PC-3 (cell line): Measurements from ENCODE around the gene FGFRL1. TPM values are rescaled to one million over a fixed set of nuclear protein-coding genes. Genes with fewer than 3 reads are reported as not detected.

Experiments used
- ATAC-seq: fragments of 200-7000 bp; cut with Tn5 transposase; 2 replicates; pipeline ENCODE4 v1.9.1; 2020; ENCODE audit warnings: mild to moderate bottlenecking, moderate library complexity
- BruUV-seq: library from RNA; stranded (reverse); fragments of 400-500 nt; replicated peaks from 2 replicates; lab custom pipeline; 2021; lab: Mats Ljungman, UMichigan
- CTCF ChIA-PET: fragments of 300-600 bp; sonication (Branson Sonifier 250); formaldehyde crosslinking; loops from one replicate; lab custom pipeline; 2022; ENCODE audit warnings: antibody characterized with exemption; lab: Charles Lee
- POLR2A ChIA-PET: fragments of 300-600 bp; sonication (Branson Sonifier 250); formaldehyde crosslinking; loops from one replicate; lab custom pipeline; 2022; ENCODE audit warnings: antibody characterized with exemption; ENCODE audit not compliant: unreplicated experiment; lab: Charles Lee
- DNase-seq: peaks from one replicate; pipeline ENCODE4 v3.0.0-alpha.2; 2015
- H2AFZ ChIP-seq: fragments of 300-600 bp; sonication (generic); 2 replicates; pipeline ENCODE4 v1.6.0; 2016; ENCODE audit warnings: antibody characterized with exemption, low read length
- H3F3A ChIP-seq: fragments of 300-600 bp; sonication (generic); one replicate; pipeline ENCODE4 v1.6.0; 2017; ENCODE audit warnings: antibody characterized with exemption, low read length, control low read depth, mild to moderate bottlenecking; ENCODE audit not compliant: unreplicated experiment
- H3K27ac ChIP-seq: fragments of 300-600 bp; sonication (generic); 2 replicates; pipeline ENCODE4 v1.5.1; 2016; ENCODE audit warnings: mild to moderate bottlenecking, low read length
- H3K27me3 ChIP-seq: fragments of 300-600 bp; sonication (generic); 2 replicates; pipeline ENCODE4 v1.6.1; 2016; ENCODE audit warnings: low read length, mixed read lengths
- H3K36me3 ChIP-seq: fragments of 300-600 bp; sonication (generic); 2 replicates; pipeline ENCODE4 v1.6.1; 2016; ENCODE audit warnings: low read depth, mixed run types, low read length, mixed read lengths
- H3K4me1 ChIP-seq: fragments of 300-600 bp; sonication (generic); 2 replicates; pipeline ENCODE4 v1.5.1; 2016; ENCODE audit warnings: low read length; ENCODE audit not compliant: insufficient read depth
- H3K4me2 ChIP-seq: fragments of 300-600 bp; sonication (generic); 2 replicates; pipeline ENCODE4 v1.6.0; 2016; ENCODE audit warnings: low read length
- H3K4me3 ChIP-seq: fragments of 300-600 bp; sonication (generic); 2 replicates; pipeline ENCODE4 v1.5.1; 2016; ENCODE audit warnings: mild to moderate bottlenecking, low read length, mixed read lengths
- H3K79me2 ChIP-seq: fragments of 300-600 bp; sonication (generic); 2 replicates; pipeline ENCODE4 v1.6.1; 2017; ENCODE audit warnings: low read length, mixed read lengths
- H3K9ac ChIP-seq: fragments of 300-600 bp; sonication (generic); 2 replicates; pipeline ENCODE4 v1.6.0; 2016; ENCODE audit warnings: mild to moderate bottlenecking, low read length
- H3K9me2 ChIP-seq: fragments of 300-600 bp; sonication (generic); replicated peaks from 2 replicates; pipeline ENCODE4 v1.6.1; 2016; ENCODE audit warnings: mixed run types, low read length, mixed read lengths
- H3K9me3 ChIP-seq: fragments of 300-600 bp; sonication (generic); 2 replicates; pipeline ENCODE4 v1.6.1; 2016; ENCODE audit warnings: low read length, mixed read lengths
- H4K20me1 ChIP-seq: fragments of 300-600 bp; sonication (generic); 2 replicates; pipeline ENCODE4 v1.6.1; 2016; ENCODE audit warnings: low read length, mixed read lengths
- EZH2 ChIP-seq: fragments of 300-600 bp; sonication (generic); IDR thresholded peaks from one replicate; pipeline ENCODE4 v1.6.1; 2017; ENCODE audit warnings: antibody characterized with exemption, mild to moderate bottlenecking, low read length; ENCODE audit not compliant: unreplicated experiment
- EZH2phosphoT487 ChIP-seq: fragments of 300-600 bp; sonication (generic); IDR thresholded peaks from 2 replicates; pipeline ENCODE4 v1.6.1; 2018; ENCODE audit warnings: mild to moderate bottlenecking, antibody characterized with exemption, low read length, borderline replicate concordance
- intact Hi-C: fragments of 100-400 bp; cut with micrococcal nuclease; formaldehyde crosslinking; loops from 2 replicates; pipeline ENCODE4 v1.9.0; 2023
- total RNA-seq: library from RNA; depleted of rRNA; stranded (reverse); fragments of >200 nt; gene quantifications from 2 replicates; pipeline ENCODE4 v1.2.3, GENCODE V29; 2014
- TF ChIP-seq, protein P1 (sequence below): fragments of 300-600 bp; sonication (generic); conservative IDR thresholded peaks from 2 replicates; pipeline ENCODE4 v1.5.1; 2017; ENCODE audit warnings: antibody characterized with exemption, low read depth, mild to moderate bottlenecking, low read length

FGFRL1 gene
- total RNA-seq, 1 experiment from 2014 or later, result 31.2 TPM

DNA sequence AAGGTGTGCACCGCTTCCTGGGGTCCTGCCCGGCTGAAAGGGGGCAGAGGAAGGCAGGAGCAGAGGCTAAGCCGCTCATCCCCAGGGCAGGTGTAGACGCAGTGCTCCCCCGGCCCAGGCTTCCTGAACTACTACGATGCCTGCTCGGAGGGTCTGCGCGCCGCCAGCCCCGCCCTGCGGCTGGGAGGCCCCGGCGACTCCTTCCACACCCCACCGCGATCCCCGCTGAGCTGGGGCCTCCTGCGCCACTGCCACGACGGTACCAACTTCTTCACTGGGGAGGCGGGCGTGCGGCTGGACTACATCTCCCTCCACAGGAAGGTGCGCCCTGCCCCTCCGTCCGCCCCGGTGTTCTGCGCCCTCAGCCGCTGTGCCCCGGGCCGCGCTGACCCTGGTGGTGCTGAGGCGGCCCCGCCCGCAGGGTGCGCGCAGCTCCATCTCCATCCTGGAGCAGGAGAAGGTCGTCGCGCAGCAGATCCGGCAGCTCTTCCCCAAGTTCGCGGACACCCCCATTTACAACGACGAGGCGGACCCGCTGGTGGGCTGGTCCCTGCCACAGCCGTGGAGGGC lies 9.8 kb upstream of the FGFRL1 start:
- Histone ChIP-seq H3K9me3 (no peaks in the 10 kb centered on the region), H3K9ac (no peak overlapping the region), H3K4me2 (no peak overlapping the region), H3K36me3 (no peaks in the 10 kb centered on the region), H3K4me3 (no peak overlapping the region), H3K79me2 (no peaks in the 10 kb centered on the region), H3F3A (no peaks in the 10 kb centered on the region), H3K27ac (no peak overlapping the region), H4K20me1 (no peaks in the 10 kb centered on the region), H2AFZ (no peak overlapping the region), H3K27me3 (peaks cover 14% of the 10 kb centered on the region), H3K9me2 (no peaks in the 10 kb centered on the region), H3K4me1 (no peaks in the 10 kb centered on the region)
- ATAC-seq, result no peak
- no peak for DNase-seq
- intact Hi-C loops, result no loop called here
- POLR2A ChIA-PET, result no interaction called here
- CTCF ChIA-PET, result no interaction called here
- TF ChIP-seq EZH2 (no peak), EZH2phosphoT487 (no peak)
- TF ChIP-seq, protein P1, sequence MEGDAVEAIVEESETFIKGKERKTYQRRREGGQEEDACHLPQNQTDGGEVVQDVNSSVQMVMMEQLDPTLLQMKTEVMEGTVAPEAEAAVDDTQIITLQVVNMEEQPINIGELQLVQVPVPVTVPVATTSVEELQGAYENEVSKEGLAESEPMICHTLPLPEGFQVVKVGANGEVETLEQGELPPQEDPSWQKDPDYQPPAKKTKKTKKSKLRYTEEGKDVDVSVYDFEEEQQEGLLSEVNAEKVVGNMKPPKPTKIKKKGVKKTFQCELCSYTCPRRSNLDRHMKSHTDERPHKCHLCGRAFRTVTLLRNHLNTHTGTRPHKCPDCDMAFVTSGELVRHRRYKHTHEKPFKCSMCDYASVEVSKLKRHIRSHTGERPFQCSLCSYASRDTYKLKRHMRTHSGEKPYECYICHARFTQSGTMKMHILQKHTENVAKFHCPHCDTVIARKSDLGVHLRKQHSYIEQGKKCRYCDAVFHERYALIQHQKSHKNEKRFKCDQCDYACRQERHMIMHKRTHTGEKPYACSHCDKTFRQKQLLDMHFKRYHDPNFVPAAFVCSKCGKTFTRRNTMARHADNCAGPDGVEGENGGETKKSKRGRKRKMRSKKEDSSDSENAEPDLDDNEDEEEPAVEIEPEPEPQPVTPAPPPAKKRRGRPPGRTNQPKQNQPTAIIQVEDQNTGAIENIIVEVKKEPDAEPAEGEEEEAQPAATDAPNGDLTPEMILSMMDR, result no peak
- no TSS peak for BruUV-seq

DNA sequence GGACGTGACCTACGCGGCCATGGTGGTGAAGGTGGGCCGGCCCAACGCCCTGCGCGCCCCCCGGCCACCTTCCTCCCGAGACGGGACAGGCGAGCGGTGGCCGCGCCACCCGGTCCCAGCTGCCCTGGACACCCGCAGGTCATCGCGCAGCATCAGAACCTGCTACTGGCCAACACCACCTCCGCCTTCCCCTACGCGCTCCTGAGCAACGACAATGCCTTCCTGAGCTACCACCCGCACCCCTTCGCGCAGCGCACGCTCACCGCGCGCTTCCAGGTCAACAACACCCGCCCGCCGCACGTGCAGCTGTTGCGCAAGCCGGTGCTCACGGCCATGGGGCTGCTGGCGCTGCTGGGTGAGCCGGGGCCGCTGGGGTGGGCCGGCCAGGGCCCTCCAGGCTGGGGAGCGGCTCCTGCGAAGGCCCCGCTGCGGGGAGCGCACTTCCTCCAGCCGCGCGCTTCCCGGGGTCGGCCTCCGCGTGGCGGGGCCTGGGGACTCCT lies 9.2 kb upstream of the FGFRL1 start:
- Histone ChIP-seq H3K4me1 (no peaks in the 10 kb centered on the region), H3K36me3 (no peaks in the 10 kb centered on the region), H3K4me3 (no peak overlapping the region), H3K79me2 (no peaks in the 10 kb centered on the region), H3F3A (no peaks in the 10 kb centered on the region), H3K27ac (no peak overlapping the region), H3K9ac (no peak overlapping the region), H3K9me3 (no peaks in the 10 kb centered on the region), H2AFZ (no peak overlapping the region), H3K4me2 (no peak overlapping the region), H3K9me2 (no peaks in the 10 kb centered on the region), H4K20me1 (no peaks in the 10 kb centered on the region), H3K27me3 (peaks cover 14% of the 10 kb centered on the region)
- DNase-seq, result no peak
- intact Hi-C loops, result no loop called here
- CTCF ChIA-PET, result no interaction called here
- ATAC-seq, result no peak
- no TSS peak for BruUV-seq
- TF ChIP-seq EZH2phosphoT487 (no peak), EZH2 (no peak)
- TF ChIP-seq, protein P1, result no peak
- POLR2A ChIA-PET, result no interaction called here

DNA sequence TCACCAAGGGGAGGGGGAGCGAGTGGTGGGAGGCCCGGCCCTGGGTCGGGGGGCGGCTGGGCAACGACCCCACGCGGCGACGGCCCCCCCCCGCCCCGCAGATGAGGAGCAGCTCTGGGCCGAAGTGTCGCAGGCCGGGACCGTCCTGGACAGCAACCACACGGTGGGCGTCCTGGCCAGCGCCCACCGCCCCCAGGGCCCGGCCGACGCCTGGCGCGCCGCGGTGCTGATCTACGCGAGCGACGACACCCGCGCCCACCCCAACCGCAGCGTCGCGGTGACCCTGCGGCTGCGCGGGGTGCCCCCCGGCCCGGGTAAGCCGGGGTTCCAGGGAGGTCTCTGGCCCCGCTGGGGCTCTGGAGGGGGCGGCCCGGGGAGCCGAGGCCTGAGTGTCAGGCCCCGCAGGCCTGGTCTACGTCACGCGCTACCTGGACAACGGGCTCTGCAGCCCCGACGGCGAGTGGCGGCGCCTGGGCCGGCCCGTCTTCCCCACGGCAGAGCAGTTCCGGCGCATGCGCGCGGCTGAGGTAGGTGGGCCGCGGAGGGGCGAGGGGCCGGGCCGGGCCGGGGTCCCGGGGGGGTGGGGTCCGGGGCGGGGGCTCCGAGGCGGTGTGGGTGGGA lies 8.7 kb upstream of the FGFRL1 start:
- Histone ChIP-seq H3F3A (no peaks in the 10 kb centered on the region), H3K9ac (no peak overlapping the region), H3K9me2 (no peaks in the 10 kb centered on the region), H3K4me3 (no peak overlapping the region), H3K27ac (no peak overlapping the region), H3K27me3 (peaks cover 11% of the 10 kb centered on the region), H4K20me1 (no peaks in the 10 kb centered on the region), H3K79me2 (no peaks in the 10 kb centered on the region), H2AFZ (no peak overlapping the region), H3K36me3 (no peaks in the 10 kb centered on the region), H3K4me1 (no peaks in the 10 kb centered on the region), H3K9me3 (no peaks in the 10 kb centered on the region), H3K4me2 (no peak overlapping the region)
- ChIA-PET POLR2A (no interaction called here), CTCF (no interaction called here)
- BruUV-seq, result no TSS peak
- ATAC-seq (no peak), DNase-seq (no peak)
- TF ChIP-seq EZH2phosphoT487, result no peak
- no peak for TF ChIP-seq EZH2
- TF ChIP-seq, protein P1, result no peak
- intact Hi-C loops, result no loop called here
